GM12872 (cell line): ENCODE data around the gene SLC2A5.

Experiments
- TF ChIP-seq, protein P1 (sequence below): IDR thresholded peaks from 3 replicates; pipeline ENCODE4 v1.5.1; 2011; ENCODE audit warnings: low read depth, mild to moderate bottlenecking, low read length, moderate library complexity; ENCODE audit not compliant: insufficient read depth

Gene SLC2A5

DNA sequence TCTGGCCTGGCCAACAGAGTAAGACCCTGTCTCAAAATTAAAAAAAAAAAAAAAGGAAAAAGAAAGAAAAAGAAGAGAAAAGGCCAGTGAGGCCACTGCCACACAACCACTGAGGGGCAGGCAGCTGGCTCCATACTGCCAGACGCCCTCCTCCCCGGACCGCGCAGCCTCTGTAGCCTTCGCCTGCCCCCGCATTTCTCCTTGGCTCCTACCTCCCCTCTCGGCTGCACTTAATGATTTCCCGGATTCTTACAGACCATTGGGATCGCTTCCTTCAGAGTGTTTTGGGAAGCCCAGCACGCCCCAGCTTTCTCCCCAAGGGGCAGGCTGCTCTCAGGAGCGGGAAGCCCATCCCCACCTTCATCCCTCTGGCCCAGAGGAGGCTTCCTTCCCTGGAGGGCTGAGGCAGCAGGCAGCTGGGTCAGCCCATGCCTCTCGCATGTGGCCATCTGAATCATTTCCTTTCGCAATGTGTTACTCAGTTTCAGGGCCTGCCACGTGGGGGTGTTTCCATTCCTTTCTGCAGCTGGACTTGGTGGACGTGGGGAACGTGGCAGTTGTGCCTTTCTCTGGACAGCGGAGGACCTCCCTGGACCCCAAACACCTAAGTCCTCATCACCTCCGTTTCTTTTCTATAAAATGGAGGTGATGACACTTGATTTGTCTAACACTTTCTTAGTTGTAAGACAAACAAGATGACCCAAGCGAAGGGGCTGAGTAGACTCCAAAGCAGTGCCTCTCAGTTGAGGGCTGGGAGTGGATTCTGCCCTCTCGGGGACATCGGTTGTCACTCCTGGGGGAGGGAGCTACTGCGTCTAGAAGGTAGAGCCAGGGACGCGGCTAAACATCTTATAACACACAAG lies 2.3 kb downstream of the SLC2A5 start:
- TF ChIP-seq, protein P1, sequence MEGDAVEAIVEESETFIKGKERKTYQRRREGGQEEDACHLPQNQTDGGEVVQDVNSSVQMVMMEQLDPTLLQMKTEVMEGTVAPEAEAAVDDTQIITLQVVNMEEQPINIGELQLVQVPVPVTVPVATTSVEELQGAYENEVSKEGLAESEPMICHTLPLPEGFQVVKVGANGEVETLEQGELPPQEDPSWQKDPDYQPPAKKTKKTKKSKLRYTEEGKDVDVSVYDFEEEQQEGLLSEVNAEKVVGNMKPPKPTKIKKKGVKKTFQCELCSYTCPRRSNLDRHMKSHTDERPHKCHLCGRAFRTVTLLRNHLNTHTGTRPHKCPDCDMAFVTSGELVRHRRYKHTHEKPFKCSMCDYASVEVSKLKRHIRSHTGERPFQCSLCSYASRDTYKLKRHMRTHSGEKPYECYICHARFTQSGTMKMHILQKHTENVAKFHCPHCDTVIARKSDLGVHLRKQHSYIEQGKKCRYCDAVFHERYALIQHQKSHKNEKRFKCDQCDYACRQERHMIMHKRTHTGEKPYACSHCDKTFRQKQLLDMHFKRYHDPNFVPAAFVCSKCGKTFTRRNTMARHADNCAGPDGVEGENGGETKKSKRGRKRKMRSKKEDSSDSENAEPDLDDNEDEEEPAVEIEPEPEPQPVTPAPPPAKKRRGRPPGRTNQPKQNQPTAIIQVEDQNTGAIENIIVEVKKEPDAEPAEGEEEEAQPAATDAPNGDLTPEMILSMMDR = no peak

DNA sequence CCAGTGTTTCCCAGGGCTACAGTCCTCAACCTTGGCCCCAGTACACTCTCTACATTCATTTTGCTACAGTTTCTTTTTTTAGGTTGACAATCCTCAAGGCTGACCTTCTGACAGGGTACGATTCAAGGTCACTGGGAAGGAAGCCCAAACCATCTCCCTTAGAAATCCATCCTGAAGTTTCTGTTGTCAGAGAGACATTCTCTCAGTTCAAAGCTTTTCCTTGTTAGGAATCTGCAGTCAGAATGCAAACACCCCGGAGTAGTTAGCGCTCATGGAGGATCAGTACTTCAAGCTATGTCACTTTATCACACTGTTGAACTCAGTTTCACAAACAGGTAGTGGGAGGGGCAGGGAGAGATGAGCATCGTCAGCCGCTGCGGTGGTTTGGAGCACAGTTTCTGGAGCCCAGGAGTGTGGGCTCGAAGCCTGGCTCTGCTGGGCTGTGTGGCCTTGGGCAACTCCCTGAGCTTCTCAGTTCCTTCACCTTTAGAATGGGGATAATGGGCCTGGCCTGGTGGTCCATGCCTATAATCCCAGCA lies 4.2 kb downstream of the SLC2A5 start:
- TF ChIP-seq, protein P1 = no peak

DNA sequence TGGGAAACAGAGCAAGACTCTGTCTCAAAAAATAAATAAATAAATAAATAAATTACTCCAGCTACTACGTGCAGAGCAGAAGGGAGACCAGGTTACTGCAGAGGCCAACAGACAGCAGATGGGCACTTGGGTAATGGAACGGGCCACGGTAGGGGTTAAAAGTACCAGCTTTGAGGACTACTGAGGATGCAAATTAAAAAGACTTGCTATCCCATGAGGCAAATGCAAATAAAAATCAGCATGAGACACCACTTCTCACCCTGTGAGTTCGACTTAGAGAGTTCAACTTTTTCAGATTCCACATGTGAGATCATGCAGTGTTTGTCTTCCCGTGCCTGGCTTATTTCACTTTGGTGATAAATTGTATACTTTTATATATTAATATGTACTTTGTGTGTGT lies 6.6 kb downstream of the SLC2A5 start:
- TF ChIP-seq, protein P1 = no peak

DNA sequence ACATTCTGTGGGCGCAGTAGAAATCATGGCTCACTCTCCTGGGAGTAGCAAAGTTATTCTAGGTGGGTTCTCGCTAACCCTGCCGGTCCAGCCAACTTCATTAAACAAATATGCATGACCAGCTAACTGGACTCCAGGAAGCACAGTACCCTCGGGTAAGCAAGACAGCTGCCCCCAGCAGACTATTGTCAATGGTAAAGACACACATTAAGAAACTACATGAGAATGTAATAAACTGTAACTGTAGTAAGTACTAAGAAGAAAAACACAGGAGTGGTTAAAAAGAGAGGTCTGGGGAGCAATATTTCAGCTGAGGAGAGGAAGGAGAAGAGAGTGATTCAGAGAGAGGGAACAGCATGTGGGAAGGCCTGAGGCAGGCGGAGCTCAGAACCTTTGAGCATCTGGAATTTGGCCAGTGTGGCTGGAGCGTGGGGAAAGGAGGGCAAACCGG lies 7.4 kb downstream of the SLC2A5 start:
- TF ChIP-seq, protein P1 = no peak

DNA sequence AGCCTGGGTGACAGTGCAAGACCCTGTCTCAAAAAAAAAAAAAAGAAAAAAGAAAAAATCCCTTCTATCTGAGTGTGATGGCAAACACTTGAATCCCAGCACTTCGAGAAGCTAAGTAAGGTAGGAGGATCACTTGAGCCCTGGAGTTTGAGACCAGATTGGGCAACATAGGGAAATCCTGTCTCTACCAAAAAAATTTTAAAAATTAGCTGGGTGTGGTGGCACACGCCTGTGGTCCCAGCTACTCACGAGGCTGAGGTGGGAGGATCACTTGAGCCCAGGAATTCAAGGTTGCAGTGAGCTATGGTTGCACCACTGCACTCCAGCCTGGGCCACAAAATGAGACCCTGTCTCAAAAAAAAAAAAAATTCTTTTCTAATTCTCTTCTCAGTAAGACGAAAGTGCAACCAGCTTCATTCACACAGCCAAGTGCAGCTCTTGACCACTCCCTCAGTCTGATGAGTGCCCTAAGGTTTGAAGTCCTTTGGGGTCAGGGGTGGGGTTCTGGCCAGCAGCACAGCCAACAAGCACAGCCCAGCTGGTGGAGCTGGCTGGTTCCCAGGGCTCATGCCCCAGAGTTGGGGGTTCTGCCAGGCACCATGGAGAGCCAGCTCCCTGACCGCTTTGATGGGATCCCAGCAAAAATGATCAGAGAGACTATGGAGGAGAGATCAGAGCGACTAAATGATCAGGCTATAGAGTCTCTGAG lies 8.0 kb downstream of the SLC2A5 start:
- TF ChIP-seq, protein P1 = no peak

DNA sequence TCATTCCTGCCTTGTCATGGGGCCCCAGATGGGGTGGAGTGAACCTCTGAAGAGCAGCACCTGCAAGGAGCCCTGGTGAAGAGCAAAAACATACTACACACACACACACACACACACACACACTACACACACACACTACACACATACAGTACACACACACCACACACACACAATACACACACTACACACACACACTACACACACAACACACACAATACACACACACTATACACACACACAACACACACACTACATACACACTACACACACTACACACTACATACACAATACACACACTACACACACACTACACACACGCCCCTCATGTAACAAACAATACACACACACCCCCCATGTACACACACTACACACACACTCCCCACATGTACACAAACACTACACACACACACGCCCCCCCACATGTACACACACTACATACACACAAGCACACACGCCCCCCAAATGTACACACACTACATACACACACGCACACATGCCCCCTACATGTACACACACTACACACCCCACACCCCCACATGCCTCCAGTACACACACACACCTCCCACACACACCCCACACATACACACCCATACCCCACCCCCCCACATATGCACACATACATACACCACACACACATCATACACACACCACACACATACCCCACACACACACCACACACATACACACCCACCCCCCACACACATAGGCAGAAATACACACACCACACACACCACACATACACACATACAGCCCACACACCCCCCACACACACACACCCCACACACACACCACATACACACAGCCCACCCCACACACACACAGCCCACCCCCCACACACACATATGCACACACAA lies 9.3 kb downstream of the SLC2A5 start:
- TF ChIP-seq, protein P1 = no peak

DNA sequence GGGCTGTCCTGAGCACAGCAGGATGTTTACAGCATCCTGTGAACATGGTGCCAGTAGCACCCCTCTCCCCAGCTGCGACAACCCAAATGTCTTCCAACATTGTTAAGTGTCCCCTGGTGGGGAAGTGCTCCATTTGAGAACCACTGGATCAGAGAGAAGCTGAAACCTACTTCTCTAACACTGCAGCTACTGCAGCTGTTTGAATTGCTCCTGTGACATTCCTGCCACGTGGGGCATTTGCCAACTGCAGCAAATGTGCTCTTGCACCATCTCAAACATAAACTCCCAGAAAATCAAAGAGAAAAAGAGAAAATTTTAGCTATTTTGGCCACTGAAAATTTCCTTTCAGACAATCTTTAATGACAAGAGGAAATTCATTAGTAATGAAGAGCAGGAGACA lies 11.0 kb downstream of the SLC2A5 start:
- TF ChIP-seq, protein P1 = no peak
